Measurements from ENCODE around the gene HBZ. TPM values are rescaled to one million over a fixed set of nuclear protein-coding genes. Genes with fewer than 3 reads are reported as not detected.
"Not testable (repeated sequence)": the region's sequence is repeated elsewhere in the genome, so short reads cannot be mapped to it uniquely, and the experiment has no call there.

The HBZ gene
- total RNA-seq, 4 donors from 2014 or later = 0.76 TPM; not detected in 3

DNA sequence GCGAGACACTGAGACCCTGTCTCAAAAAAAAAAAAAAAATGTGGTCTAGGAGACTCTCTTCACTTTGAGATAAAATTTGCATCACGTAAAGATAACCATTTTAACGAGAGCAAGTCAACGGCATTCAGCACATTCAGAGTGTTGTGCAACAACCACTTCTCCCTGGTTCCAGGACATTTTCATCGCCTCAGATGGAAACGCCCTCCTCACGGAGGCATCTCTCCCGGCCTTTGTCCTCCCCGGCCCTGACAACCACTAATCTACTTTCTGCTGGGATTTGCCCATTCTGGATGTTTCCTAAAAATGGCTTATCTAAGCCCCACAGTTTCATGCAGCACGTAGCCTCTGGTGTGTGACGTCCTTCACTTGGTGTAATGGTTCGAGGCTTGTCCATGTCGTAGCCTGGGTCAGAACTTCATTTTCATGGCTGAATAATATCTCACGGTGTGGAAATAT is 7.6 kb upstream of the HBZ start:
- Histone ChIP-seq H3K9me3 (no peaks in the 10 kb centered on the region), H3K27me3 (no peaks in the 10 kb centered on the region), H3K36me3 (no peaks in the 10 kb centered on the region), H3K27ac (no peak overlapping the region), H3K4me3 (no peak overlapping the region), H3K4me1 (no peaks in the 10 kb centered on the region)
- DNase-seq = no peak
- TF ChIP-seq, protein P1, sequence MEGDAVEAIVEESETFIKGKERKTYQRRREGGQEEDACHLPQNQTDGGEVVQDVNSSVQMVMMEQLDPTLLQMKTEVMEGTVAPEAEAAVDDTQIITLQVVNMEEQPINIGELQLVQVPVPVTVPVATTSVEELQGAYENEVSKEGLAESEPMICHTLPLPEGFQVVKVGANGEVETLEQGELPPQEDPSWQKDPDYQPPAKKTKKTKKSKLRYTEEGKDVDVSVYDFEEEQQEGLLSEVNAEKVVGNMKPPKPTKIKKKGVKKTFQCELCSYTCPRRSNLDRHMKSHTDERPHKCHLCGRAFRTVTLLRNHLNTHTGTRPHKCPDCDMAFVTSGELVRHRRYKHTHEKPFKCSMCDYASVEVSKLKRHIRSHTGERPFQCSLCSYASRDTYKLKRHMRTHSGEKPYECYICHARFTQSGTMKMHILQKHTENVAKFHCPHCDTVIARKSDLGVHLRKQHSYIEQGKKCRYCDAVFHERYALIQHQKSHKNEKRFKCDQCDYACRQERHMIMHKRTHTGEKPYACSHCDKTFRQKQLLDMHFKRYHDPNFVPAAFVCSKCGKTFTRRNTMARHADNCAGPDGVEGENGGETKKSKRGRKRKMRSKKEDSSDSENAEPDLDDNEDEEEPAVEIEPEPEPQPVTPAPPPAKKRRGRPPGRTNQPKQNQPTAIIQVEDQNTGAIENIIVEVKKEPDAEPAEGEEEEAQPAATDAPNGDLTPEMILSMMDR (IDR thresholded peaks at IDR 0.05) = no peak
- TF ChIP-seq POLR2A (IDR thresholded peaks at IDR 0.05) = no peak
- intact Hi-C loops (cut with DNase I; ENCODE audit: low total_unique reads) = no loop called here

DNA sequence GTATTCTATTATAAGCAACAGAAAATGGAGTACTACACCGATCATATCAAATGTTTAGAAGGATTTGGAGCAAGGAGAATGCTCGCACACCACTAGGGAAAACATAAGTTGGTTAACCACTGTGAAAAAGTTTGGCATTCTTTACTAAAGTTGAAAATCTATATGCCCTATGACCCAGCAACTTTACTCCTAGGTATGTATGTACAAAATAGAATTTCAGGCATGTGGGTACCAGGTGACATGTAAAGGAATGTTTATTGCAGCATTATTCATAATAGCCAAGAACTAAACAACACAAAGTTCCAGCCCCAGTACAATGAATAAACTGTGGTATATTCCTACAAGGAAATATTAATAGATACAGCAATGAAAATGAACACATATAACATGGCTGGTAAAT is 5.8 kb upstream of the HBZ start:
- H3K27me3 ChIP-seq = no peaks in the 10 kb centered on the region
- no peaks in the 10 kb centered on the region for H3K4me1 ChIP-seq
- no peaks in the 10 kb centered on the region for H3K9me3 ChIP-seq
- intact Hi-C loops (cut with DNase I; ENCODE audit: low total_unique reads) = no loop called here
- no peak overlapping the region for H3K27ac ChIP-seq
- no peaks in the 10 kb centered on the region for H3K36me3 ChIP-seq
- no peak overlapping the region for H3K4me3 ChIP-seq
- no peak for DNase-seq
- no peak for TF ChIP-seq POLR2A (IDR thresholded peaks at IDR 0.05)
- TF ChIP-seq, protein P1 (IDR thresholded peaks at IDR 0.05) = no peak

DNA sequence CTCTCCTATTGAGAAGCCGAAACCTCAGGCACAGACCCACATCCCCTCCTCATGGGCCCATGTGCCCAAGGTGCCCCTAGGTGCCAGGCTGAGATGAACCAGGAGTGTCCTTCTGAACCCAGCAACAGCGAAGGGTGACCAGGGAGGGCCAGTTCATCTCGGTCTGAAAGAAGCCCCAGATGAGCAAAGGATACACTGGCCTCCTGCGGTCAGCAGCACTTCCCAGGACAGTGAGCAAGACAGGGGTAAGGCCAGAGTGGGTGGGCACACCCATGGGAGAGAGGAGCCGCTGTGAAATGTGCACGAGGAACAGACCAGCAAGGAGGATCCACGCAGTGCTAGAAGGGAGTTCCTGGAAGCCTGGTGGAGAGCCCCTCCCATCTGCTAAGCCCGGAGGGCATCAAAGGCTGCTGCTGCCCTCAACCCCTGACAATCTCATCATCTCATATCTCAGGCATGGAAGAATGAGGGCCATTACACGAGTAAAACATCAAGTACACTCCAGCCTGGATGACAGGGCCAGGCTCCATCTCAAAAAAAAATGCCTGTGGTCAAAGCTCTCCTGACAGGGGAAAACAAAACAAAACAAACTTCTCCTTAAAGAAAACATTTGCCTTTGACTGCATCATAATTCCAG is 3.3 kb upstream of the HBZ start:
- peaks cover 0 to under 1% of the 10 kb centered on the region in 2 donors for H3K4me1 ChIP-seq
- no peak overlapping the region for H3K27ac ChIP-seq
- no peaks in the 10 kb centered on the region for H3K27me3 ChIP-seq
- TF ChIP-seq, protein P1 (IDR thresholded peaks at IDR 0.05) = no peak
- no peak for TF ChIP-seq POLR2A (IDR thresholded peaks at IDR 0.05)
- H3K4me3 ChIP-seq = no peak overlapping the region
- DNase-seq = no peak
- intact Hi-C loops (cut with DNase I; ENCODE audit: low total_unique reads) = no loop called here
- H3K9me3 ChIP-seq = no peaks in the 10 kb centered on the region
- H3K36me3 ChIP-seq = no peaks in the 10 kb centered on the region

DNA sequence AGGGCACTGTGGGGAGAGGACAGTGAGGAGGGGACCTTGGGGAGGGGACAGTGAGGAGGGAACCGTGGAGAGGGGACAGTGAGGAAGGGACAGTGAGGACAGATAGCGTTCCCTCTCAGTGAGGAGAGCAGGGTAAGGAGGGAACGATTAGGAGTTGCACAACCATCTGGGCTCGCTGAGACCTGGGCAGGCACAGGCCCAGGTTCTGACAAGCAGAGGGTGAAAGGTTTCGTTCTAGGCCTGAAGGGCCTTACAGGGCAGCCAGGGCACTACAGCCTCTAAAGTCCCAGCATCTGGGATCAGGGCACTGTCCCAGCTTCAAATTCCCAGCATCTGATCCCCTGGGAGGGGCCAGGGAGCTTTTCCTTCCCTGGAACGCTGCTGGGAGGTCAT is 681 bp downstream of the HBZ start:
- H3K4me1 ChIP-seq; H3K4me3 ChIP-seq; H3K27ac ChIP-seq; intact Hi-C loops (cut with DNase I; ENCODE audit: low total_unique reads); DNase-seq; H3K9me3 ChIP-seq; H3K36me3 ChIP-seq: not testable (repeated sequence)
- peaks cover 5 to 20% of the 10 kb centered on the region in 2 donors for H3K27me3 ChIP-seq

DNA sequence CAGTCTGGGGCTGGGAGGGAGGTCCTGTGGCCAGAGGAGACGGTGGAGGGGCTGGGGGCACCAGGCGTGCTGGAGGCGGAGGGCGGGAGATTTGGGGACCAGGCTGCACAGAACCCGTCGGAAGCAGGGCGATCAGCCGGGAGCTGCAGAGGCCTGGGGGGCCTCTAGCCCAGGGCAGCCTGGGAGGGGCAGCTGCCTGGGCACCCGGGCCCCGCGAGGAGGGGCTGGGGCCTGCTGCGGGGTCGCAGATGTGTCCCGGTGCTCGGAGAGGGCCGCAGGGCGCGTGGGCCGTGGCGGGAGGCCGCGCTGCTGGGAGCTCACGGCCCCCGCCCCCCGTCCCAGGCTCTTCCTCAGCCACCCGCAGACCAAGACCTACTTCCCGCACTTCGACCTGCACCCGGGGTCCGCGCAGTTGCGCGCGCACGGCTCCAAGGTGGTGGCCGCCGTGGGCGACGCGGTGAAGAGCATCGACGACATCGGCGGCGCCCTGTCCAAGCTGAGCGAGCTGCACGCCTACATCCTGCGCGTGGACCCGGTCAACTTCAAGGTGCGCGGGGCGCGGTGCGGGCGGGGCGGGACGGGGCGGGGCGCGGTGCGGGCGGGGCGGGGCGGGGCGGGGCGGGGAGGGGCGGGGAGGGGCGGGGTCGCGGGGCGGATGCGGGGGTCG is 1.2 kb downstream of the HBZ start:
- H3K27ac ChIP-seq; H3K36me3 ChIP-seq; H3K4me1 ChIP-seq; H3K9me3 ChIP-seq; intact Hi-C loops (cut with DNase I; ENCODE audit: low total_unique reads); DNase-seq; H3K4me3 ChIP-seq: not testable (repeated sequence)
- peaks cover 5 to 20% of the 10 kb centered on the region in 2 donors for H3K27me3 ChIP-seq

DNA sequence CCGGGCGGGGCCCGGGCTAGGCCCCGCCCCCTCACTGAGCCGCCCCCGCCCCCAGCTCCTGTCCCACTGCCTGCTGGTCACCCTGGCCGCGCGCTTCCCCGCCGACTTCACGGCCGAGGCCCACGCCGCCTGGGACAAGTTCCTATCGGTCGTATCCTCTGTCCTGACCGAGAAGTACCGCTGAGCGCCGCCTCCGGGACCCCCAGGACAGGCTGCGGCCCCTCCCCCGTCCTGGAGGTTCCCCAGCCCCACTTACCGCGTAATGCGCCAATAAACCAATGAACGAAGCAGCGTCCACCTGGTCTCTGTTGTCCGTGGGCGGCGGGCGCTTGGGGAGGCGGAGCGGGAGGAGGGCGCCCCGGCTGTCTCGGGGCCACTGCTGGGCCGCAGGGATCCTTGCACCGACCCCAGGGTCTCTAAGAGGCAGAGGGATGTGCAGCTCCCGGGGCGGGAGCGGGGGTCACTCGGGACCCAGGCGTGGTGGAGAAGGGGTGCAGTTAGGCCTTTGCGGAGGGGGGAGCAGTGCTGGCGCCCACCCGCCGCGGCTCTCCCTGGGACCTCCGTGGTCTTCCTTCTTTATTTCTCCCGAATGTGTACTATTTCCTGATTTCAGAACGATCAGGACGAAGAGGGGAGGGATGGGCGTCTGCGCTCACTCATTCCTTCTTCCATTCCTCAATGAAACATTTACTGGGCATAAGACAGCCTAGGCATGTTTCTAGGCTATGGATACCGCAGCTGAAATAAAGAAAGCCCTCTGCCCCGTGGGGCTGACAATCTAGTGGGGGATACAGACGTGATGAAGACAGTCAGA is 2.0 kb downstream of the HBZ start:
- peaks cover 0 to 6% of the 10 kb centered on the region in 2 donors for H3K4me1 ChIP-seq
- H3K27ac ChIP-seq = peak overlapping the region in 1 of 2 donors; percentile 50
- H3K9me3 ChIP-seq = no peaks in the 10 kb centered on the region
- TF ChIP-seq POLR2A (IDR thresholded peaks at IDR 0.05) = no peak
- TF ChIP-seq, protein P1 (IDR thresholded peaks at IDR 0.05) = no peak
- peak overlapping the region; percentile 15 to 32 for H3K4me3 ChIP-seq
- intact Hi-C loops (cut with DNase I; ENCODE audit: low total_unique reads) = no loop called here
- no peak for DNase-seq
- peaks cover 5 to 20% of the 10 kb centered on the region in 2 donors for H3K27me3 ChIP-seq
- no peaks in the 10 kb centered on the region for H3K36me3 ChIP-seq

Data from uterus (tissue), 4 donors.